T47D (cell line): Measurements from ENCODE around the gene ABTB1.
"Not testable (repeated sequence)": the region's sequence is repeated elsewhere in the genome, so short reads cannot be mapped to it uniquely, and the experiment has no call there.

Experiments used
- DNase-seq, 2 experiments: peaks; one replicate each; pipeline versions ENCODE4 v3.0.0 to v3.0.0-alpha.2; 2011 to 2012; ENCODE audit warnings: low read depth in 1 of 2, low spot score in 1 of 2
- JUND ChIP-seq: IDR thresholded peaks from 2 replicates; pipeline ENCODE4 v1.6.1; 2012; ENCODE audit warnings: low read depth
- in situ Hi-C: cut with HindIII; loops from 2 replicates; pipeline ENCODE4 v1.10.0; 2016; ENCODE audit warnings: low sequenced_read_pairs, low pct_unique_long_range_greater_than_20kb

Gene ABTB1

DNA sequence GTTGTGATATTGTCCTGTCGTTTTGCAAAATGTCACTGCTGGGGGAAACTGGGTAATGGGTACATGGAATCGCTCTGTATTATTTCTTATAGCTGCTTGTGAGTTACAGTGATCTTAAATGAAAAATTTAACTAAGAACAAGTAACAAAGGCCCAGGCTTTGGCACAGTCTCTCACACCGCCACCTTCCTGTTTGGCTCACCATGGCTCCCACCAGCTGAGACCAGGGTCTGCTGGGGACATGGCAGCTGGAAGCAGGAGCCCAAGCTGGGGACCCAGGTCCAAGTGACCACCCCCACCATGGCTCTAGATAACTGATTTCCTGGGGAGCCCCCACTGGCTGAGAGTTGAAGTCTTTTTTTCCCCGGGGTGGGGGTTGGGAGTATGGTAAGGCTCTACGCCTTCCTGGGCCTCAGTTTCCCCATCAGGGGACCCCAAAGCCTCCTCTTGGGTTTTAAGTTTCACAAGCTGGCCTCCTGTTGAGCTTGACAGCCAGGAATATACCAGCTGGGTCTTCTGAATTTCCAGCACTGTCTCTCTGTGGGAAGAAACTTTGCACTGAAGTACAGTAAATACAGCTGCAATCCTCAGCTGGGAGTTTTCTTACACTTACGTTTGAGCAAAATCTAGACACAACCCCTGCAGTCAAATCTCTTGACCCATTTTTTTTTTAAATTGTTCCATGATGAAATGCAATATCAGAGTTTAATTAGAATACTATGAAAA lies 26.1 kb downstream of the ABTB1 start:
- in situ Hi-C loops = no loop called here
- no peak for TF ChIP-seq JUND
- no peak for DNase-seq

DNA sequence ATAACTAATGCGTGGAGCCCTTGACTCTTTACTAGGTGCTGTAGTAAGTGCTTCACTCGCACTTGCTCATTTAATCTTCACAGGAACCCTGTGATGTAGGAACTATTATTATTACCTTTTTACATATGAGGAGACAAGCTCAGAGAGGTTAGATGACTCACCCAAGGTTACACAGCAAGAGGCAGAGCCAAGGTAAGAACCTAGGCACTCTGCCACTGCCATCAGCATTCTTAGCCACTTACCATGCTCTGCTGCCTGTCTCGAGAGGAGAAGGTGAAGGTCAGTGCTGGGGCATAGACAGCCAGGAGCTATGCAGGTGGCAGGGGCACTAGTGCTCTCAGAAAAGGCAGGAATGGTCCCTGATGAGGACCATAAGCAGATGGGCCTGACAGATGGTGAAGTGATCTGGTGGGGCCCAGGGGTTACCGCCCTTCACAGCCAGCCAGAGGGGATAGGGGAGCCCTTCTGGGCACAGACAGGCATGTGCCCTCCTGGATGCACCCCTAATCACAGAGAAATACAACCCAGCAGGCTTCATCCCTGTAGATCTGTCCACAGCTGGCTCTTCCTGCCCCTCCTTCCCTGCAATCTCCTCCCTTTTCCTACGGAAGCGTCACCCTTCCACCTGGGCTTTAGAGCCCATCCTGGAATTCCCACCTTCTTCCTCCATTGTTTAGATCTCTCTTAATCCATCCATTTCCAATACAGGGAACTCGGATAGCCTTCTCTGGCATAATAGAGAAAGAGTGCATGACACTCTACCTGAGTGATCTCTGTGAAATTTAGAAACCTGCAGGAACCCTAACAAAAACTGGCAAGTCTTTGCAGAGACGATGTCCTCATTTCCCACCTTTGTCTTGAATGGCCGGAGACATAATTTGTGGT lies 26.9 kb downstream of the ABTB1 start:
- TF ChIP-seq JUND = no peak
- no peak for DNase-seq
- in situ Hi-C loops = no loop called here

DNA sequence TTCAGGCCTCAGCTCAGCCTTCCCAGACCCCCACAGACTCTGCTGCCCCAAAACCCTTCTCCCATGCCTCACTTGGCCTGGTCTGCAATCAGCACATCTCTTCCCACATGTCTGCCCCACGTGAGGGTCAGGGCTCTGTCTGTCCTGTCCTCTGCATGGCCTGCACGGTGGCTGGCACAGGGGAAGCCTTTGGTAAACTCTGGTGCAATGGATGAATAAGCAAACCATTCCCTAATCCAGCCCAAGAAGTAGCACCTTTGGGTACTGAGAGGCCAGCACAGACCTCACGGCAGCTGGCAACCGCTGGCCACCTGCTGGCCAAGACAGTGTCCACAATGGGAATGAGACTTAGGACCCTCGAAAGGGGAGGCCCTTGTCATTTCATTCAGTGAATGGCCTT lies 27.7 kb downstream of the ABTB1 start:
- no peak for TF ChIP-seq JUND
- in situ Hi-C loops = no loop called here
- no peak for DNase-seq

DNA sequence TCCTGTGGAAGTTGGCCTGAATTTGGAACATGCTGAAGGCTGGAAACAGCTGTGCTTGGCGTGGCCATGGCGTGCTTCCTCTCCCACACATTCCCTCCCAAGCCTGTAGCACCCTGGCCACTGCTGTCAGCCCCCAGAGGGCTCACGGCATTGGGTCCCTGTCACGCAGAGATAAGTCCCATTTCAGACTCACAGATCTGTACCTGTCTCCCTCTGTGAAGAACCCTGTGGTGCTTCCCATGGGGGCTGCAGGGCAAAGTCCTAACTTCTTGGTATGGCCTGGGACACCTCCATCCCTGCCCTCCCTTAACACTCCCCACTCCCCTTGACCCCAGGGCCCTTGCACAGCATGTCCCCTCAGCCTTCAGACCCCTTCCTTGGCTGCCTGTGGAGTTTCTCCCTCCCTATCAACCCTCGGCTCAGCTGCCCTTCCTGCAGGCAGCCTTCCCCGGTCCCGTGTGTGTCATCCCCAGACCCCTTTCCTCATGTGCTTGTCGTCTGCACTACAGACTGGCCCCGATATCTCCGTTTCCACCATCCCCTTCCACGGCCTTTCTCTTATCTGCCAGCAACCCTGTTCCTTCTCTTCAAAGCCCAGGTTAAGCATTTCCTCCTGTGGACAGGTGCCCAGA lies 28.6 kb downstream of the ABTB1 start:
- TF ChIP-seq JUND = no peak
- in situ Hi-C loops = no loop called here
- no peak for DNase-seq

DNA sequence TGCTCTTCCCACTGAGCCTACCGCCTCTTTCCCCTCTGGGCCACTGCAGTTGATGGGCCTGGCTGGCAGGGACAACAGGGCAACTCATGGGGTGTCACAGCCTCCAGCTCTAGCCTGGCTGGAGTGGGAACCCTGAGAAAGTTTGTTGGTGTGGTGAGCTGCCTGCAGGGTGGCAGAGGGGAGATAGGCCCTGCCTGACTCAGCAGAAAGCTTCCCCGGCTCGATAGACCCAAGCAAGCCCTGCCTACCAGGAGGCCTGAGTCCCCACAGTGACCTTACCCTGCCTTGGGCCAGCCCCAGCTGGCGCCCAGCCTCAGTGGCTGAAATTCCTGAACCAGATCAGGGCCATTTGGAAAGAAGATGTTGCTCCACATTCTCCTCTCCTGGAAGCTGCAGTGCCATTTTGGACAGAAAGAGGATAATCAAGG lies 29.4 kb downstream of the ABTB1 start:
- no peak for DNase-seq
- in situ Hi-C loops = no loop called here
- TF ChIP-seq JUND = no peak

DNA sequence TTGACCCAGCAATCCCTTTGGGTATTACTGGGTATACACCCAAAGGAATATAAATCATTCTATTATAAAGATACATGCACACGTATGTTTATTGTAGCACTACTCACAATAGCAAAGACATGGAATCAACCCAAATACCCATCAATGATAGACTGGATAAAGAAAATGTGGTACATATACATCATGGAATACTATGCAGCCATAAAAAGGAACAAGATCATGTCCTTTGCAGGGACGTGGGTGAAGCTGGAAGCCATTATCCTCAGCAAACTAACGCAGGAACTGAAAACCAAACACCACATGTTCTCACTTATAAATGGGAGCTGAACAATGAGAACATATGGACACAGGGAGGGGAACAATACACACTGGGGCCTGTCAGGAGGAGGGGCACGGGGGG lies 32.1 kb downstream of the ABTB1 start:
- DNase-seq, in situ Hi-C loops: not testable (repeated sequence)

DNA sequence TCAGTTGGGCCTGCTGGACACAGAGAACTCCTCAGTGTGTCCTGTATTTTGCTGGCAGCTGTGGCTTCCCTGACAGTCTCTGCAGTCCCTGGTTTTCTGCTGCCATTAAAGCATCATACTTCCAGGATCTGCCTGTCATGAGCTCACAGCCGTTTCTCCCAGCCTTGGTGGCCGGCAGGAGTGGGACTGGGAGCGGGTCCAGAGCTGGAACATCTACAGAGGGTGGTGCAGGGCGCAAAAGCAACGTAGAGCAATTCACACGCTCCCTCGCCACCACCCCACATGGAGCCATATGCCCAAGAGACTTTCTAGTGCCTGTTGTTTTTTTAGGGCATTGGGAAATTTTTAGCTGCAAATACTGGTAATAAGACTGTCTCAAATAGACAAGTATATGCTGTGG lies 33.6 kb downstream of the ABTB1 start:
- in situ Hi-C loops = no loop called here
- DNase-seq = no peak
- no peak for TF ChIP-seq JUND

DNA sequence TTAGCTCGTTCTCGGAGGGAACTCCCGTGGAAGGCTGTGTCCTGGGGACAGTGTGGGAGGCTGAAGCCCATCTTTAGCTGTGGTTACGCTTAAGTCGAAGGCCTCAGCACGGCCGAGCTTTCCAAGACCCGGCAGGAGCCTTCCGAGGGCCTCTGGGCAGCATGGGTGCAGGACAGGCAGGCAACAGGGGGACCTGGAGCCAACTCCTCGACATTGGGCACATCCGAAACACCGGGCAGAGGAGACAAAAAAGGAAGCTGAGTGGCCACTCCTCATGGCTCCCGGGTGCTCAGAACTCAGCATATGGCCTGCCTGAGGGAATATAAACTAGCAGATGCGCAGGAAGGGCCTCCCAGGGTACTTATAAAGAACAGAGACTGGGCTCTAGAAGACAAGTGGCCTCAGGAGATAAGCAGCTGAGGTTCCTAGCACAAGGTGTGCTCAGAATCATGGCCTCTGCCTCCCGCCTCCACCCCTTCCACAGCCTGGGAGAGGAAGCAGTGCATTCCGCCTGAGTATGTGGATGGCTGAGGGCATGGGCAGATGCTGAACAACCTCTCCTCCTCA lies 34.1 kb downstream of the ABTB1 start:
- TF ChIP-seq JUND = no peak
- no peak for DNase-seq
- in situ Hi-C loops = no loop called here

DNA sequence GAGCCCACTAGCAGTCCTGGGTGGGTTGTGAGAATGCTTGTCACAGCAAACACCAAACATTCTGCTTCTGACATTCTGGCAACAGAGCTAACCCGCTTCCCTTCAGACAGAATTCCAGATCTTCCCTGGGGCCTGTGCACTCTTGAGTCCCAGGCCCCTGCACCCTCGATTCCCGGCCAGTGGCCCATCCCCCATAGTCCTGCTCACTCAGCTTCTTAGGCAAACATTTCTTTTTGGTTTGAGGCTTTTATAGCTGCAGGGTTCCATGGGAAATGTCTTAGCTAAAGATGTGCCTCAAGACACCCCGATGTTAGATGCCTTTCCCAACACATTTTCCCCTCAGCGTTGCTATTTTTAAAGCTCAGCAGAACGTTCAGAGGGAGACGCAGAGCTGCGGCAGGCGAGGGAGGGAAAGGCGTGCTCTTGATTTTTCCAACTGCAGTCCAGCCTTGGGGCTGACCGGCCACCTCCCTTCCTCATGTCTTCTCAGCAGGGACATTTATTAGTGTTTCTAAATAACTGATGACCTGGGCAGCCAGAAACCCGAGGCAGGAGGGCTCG lies 35.2 kb downstream of the ABTB1 start:
- no peak for TF ChIP-seq JUND
- in situ Hi-C loops = no loop called here
- no peak for DNase-seq

DNA sequence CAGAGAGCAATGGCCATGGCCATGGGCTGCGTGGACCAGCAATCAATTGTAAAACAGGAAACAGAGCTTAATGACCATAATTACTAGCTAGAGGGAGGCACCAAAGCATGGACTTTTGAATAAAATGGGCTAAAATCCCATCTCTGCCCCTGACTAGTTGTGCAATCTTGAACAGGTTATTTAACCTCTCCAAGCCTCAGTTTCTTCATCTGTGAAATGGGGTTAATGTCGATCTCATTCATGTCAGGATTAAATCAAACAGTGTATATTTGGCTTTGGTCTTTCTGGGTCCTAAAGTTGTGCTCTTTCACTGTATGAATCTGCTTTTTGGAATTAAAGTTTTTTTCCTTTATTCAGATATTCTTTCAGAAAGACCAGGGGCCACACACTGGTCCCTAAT lies 36.1 kb downstream of the ABTB1 start:
- TF ChIP-seq JUND = no peak
- in situ Hi-C loops = no loop called here
- DNase-seq = no peak

DNA sequence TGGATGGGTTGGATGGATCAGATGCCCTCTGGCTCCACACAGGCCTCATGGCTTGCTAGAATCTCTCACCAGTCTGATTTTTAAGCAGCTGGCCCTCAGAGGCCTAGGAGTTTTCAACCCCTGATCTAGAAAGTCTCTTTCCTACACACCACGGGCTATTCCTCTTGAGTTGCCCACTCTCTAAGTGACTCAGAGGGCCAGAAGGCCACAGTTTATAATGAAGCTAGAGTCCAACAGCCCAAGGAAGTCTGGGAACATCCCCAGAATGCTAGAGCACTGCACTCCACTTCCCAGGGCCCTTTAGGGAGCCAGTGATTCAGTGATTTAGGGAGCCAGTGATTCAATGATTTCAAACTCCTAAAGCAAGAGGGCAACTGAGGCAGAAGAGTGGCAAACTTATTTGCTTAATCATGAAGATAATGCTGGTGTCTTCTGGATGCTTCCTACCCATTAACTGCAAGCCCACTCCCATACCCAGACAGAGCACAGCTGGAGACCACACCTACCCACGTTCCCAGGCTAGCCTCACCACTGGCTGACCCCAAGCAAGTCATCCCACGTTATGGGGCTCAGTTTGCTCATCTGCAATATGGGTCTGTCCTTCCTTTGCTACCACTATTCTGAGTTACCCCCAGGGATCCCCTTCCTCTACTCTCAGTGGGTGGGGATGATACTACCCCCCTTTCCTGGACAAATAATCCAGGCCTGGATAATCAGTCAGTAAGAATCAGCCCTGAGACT lies 36.7 kb downstream of the ABTB1 start:
- no peak for DNase-seq
- in situ Hi-C loops = no loop called here
- no peak for TF ChIP-seq JUND
